Fibroblast of skin of right quadriceps (primary cell): ENCODE results near the gene PPP1R13B.

Experiments used
- DNase-seq: peaks from one replicate; pipeline ENCODE4 v3.0.0-alpha.2; 2013

The PPP1R13B gene

DNA sequence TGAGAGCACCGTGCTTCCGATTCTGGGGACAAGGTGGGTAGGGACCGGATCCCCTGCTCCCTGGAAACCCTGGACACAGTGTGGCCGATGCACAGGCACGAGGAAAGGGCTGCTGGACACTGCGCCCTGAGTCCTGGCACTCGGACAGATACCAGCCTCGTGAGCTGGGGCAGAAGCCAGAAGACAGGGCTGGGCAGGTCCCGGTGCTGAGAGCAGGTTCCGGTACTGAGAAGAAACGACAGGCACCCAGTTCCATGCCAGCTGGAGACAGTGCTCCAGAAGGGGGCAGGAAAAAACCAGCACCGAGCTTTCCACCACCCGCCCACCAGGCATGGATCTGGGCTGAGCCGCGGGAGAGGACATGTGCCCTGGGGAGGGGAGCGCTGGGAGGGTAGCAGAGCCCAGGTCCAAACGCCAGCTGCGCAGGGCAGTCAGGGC lies 138.6 kb downstream of the PPP1R13B start:
- no peak for DNase-seq

GRCh38 chr14:103707329-103708263 lies 139.8 kb downstream of the PPP1R13B start:
- no peak for DNase-seq

DNA sequence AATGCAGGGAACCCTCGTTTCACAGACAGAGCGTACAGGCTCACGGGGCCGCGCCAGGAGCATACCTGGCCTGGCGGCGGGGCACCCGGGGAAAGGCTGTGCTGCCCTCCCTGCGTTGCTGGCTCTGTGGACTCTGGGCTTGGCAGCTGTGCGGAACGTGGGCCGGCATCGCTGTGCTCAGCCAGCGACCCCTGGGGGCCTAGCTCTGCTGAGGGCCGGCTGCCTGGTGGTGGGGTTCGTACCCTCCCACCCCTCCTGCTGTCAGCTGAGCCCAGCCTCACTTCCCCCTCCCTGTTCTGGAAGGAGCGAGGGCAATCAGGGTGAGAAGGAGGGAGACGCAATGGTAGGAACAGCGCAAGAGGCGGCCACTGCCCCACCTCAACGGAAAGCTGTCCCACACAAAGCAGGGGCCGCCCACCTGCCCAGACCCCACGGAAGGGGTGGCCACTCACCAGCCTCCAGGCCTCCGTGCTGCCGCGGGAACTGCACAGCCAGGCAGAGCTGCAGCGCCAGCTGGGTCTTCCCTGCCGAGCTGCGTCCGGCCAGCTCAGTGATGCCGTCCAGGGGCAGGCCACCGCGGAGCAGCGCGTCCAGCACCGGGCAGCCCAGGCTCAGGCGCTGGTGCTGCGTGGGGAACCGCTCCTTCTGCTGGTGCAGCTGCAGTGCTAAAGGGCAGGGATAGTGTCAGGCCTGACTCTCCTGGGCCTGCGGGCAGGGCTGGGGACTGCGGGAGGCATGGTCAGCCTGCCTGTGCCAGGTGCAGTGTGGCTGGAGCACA lies 140.6 kb downstream of the PPP1R13B start:
- no peak for DNase-seq

DNA sequence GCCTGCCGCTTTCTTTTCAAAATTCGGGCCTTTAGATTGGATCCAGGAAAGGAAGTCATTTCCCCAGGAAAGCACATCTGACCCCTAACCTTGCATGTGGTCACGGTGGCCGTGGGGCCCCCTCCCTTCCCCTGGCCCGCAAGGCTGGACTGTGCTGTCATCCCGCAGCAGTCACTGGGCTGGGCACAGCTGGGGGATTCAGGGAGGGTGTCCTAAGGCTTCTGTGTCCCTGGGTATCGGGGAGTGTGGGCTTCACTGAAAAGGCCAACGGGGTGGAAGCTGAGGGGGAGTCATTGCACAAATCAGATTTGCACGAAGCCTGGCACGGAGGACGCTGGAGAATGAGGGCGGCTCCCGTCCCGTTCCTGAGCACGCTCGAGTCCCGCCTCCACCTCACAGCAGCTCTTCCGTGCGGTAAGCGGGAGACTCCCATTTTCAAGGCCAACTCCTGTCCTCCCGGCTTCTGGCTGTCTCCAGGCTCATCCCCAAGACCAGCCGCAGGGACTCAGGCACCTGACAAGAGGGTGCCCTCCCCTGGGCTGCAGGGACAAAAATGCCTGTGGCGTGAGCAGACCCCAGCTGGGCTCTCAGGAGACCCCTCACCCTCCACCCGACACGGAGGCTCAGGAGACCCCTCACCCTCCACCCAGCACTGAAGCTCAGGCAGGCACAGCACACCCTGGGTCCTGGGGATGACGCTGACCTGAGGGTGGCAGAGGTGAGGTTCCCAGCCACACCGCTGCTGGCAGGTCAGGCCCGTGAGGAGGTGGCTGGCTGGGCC lies 141.7 kb downstream of the PPP1R13B start:
- DNase-seq, result no peak

DNA sequence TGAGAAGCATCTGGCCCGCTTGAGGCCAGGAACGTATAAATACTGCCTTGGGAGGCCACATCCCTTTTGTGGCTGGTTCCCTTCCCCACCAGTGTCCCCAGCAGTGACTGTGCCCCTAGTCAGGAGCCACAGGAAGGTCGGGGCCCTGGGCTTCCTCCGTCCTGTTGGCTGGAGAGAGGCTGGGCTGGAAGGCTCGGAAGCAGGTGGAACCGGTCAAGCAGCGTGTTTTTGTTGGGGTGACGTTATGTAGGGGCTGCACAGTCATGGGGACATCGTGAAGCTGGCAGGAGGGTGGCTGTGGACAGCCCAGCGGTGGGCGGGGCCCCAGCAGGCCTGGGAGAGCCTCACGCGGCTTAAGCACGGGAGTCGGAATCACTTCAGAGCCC lies 142.3 kb downstream of the PPP1R13B start:
- no peak for DNase-seq

GRCh38 chr14:103704708-103705107 lies 142.7 kb downstream of the PPP1R13B start:
- DNase-seq, result no peak

- DNase-seq, result no peak
Measured at GRCh38 chr14:103703433-103704385, 143.7 kb downstream of the PPP1R13B start.

- no peak for DNase-seq
Measured at GRCh38 chr14:103702497-103703432, 144.6 kb downstream of the PPP1R13B start.

DNA sequence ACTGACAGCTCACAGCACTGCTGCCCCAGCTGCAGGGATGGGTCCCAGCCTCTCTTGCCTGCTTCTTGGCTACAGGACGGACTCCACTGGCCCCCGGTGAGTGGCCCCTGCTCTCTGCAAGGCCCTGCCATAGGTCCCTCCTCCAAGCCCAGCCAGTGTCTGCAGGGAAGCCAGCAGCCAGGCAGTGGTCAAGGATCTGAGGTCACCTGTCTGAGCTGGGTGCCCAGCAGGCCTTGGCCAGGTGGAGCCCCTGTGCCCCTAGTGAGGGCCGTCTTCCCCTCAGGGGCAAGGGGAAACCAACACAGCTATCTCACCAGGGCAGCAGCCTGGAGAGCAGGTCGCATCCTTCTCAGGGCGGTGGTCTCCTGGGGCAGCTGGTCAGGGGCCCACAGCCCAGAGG lies 145.3 kb downstream of the PPP1R13B start:
- DNase-seq, result no peak

DNA sequence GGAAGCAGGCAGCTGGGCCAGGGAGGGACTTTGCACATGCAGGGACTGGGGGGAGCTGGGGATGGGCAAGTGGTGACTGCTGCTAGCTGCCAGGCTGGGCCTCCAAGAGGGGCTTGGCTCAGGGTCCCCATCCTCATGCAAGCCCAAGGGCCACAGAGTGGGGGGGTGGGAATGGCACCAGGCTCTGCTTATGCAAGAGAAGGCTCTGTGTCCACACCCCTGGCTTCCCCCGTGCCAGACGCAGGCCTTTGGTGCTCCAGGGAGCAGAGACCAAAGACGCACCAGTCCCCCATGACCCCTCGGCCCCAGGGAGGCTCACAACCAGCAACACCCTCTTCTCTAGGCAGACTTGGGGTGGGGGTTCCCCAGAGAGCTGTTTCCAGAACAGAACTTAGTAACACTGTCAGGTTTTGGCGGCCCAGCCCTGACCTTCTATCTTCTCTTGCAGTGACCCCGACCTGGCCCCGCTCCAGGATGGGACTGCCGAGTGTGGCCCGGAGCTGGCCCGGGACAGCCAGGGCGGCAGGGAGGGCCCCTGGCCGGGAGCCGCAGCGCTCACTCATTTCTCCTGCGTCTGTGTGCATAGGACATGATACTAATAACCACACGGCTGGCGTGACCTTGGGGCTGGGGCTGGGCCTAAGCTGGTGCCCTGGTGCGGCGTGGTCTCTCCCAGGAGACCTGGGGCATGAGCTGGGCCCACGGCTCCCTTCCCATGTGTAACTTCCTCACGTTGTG lies 146.5 kb downstream of the PPP1R13B start:
- no peak for DNase-seq

- DNase-seq, result no peak
Measured at GRCh38 chr14:103699901-103700752, 147.2 kb downstream of the PPP1R13B start.

- DNase-seq, result no peak
Measured at GRCh38 chr14:103699261-103699661, 148.1 kb downstream of the PPP1R13B start.

DNA sequence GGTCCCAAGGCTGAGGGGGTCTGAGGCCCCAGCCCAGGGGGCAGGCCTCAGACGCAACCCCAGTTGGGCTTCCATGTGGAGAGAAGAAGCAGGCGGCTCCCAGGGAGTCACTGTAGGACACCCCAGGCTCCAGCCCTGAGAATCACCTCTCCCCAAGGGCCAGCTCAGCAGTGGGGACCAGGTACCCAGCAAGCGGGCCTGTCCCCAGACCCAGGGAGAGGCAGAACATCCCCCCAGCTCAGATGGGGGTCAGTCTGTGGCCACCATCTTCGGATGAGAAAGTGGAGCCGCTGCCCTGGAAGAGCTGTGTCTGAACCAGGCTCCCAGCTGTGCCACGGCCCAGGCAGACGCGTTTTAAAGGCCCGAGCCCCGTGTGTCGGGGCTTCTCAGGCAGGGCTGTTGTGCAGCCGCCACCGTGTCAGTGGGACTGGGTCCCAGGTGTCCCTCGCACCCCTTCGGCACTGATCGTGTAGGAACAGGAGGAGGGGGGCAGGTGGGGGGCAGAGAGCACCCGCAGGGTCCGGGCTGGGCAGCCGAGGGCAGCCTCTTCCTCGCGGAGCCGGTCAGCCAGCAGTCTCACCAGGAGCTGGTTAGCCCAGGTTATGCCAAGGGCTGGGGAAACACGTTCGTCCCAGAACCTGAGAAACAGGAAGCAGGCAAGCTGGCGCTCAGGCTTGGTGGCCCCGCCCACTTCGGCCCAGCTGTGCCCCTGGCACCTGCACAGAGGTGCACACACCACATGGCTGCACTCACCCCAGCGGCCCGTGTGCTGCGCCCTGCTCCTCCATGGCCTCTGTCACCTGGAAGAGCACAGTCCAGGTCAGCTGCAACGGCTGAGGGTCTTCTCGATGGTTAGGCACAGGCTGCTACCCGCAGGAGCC lies 148.8 kb downstream of the PPP1R13B start:
- DNase-seq, result no peak

DNA sequence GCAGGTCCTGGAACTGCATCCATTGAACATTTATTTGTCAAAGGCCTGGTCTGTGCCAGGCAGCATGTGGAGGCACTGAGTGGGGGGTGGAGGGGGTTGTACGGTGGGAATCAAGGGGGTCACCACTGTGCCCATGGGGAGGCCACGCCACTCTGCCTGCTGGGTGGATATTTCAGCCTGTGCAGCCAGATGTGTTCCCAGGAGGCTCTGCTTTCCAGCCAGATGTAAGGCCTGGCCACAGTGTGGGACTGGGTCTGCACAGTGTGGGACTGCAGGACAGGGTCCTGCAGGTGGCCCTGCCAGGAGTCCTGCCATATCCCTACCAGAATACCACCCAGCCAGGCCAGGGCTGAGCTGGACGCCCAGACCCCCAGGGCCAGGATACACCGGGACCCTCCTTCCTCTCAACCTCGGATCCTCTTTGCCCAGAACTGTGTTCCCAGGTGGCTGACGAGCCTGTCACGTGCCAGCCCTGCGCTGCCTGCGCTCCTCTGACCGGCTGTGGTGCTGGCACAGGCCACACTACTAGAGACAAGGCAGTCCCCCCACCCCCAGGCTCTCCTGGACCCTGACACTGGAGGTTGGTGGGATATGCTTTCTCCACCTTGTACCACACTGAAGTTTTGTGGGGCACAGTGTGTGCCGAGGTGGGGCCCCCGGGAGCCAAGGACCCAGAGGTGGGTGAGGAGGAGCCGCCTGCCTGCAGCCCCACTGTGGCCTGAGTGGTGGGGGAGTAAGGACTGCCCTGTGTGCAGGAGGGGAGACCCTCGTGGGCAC lies 149.6 kb downstream of the PPP1R13B start:
- DNase-seq, result no peak

- no peak for DNase-seq
Measured at GRCh38 chr14:103697206-103697602, 150.2 kb downstream of the PPP1R13B start.

DNA sequence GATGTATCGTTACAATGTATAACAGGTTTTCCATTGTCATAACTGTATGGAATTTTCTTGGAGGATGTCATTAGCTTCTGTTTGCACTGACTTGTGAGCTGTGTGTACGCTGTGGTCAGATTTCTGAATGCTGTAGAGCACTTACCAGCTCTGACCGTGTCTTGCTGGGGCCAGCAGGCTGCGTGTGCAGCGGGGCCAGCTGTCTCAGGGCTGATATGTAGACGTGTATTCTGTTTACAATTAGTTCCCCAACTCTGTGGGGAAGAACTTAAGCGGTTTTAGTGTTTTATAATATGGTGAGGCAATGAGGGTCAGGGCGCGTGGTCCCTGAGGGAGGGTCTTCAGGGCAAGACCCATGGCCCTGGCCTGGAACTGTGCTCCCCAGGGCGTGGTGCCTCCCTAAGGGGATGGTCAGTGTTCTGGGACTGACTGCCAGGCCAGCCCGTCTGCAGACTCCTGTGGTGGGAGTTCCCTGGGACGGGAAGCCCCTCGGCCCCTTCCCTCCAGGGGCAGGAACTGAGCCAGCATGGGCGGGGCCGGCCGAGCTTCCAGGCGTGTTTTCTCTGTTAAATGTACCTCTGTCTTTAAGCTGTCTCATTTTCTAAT lies 150.8 kb downstream of the PPP1R13B start:
- peak; percentile 42 for DNase-seq

DNA sequence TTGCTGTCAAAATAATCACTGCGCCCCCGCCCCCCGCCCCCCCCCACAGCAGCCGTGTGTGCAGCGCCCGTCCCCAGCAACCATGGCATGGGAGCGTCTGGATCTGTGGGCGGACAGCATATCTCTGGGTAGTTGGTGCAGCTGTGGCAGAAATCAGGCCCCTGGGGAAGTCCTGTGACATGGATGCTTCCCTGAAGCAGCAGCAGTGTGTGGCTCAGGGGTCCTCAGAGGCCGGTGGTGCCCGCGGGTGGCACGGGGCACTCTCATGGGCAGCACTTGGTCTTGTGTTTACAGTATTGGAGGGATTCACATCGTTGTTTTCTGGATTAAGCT lies 151.3 kb downstream of the PPP1R13B start:
- DNase-seq, result no peak
